NK-92 (cell line): Measurements from ENCODE around the gene CENPT.
A peak's percentile ranks its signal among the peaks of the same experiment; 100 is the strongest.

Experiments
- DNase-seq: peaks from one replicate; lab custom pipeline; 2025; ENCODE audit not compliant: unreplicated experiment; lab: John Stamatoyannopoulos, UW

Gene CENPT, protein sequence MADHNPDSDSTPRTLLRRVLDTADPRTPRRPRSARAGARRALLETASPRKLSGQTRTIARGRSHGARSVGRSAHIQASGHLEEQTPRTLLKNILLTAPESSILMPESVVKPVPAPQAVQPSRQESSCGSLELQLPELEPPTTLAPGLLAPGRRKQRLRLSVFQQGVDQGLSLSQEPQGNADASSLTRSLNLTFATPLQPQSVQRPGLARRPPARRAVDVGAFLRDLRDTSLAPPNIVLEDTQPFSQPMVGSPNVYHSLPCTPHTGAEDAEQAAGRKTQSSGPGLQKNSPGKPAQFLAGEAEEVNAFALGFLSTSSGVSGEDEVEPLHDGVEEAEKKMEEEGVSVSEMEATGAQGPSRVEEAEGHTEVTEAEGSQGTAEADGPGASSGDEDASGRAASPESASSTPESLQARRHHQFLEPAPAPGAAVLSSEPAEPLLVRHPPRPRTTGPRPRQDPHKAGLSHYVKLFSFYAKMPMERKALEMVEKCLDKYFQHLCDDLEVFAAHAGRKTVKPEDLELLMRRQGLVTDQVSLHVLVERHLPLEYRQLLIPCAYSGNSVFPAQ

DNA sequence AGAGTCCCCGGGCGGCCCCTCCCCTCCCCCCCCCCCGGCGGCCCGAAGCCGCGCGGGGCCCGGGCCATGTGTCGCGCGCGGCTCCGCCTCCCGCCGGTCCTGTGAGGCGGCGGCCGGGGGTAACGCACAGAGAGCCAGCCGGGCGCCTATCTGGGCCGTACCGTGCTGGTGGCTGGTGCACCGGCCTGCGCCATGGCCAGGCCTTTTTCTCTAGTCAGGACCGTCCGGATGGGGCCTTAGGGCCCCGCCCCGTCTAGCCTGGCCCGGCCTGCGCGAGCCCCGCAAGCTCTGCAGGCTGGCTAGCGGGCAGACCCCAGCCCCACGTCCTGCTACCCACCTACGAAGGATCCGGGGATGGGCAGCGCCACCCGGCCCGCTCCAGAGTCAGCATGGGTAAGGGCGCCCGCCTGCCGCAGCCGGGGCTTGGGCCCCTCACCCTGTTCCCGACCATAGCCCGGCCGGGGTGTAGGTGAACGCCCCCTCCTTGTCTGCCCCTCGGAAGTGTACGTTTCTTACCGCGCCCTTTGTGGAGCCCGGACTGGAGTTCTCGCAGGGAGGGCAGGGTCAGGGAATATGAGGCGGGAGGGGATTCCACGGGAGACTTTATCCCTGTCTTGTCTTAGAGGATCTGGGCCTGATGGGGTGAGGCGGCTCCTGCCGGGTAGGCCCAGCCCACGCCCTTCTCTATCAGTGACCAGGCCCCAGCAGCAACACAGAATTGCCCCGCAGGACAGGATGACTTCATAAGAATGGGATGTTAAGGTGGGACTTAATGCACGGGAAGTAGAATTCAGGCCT is at the start of gene CENPT:
CENPT (minus strand) TSS at position 630 of the 798 bp plus-strand sequence. CDS start 13,834 bp downstream, outside the sequence.
- DNase-seq = no peak

- DNase-seq = no peak
Measured at GRCh38 chr16:67897231-67897630, 49.7 kb upstream of the CENPT start.

- DNase-seq = no peak
Measured at GRCh38 chr16:67893743-67894399, 46.4 kb upstream of the CENPT start.

- DNase-seq = peak; percentile 78
Measured at GRCh38 chr16:67892899-67893742, 45.6 kb upstream of the CENPT start, which contains the start of gene PSKH1. TSS of gene PSKH1 (plus strand) at chr16:67893254. CDS start at chr16:67908750, 15,496 bp downstream.

- no peak for DNase-seq
Measured at GRCh38 chr16:67892375-67892774, 44.9 kb upstream of the CENPT start.

DNA sequence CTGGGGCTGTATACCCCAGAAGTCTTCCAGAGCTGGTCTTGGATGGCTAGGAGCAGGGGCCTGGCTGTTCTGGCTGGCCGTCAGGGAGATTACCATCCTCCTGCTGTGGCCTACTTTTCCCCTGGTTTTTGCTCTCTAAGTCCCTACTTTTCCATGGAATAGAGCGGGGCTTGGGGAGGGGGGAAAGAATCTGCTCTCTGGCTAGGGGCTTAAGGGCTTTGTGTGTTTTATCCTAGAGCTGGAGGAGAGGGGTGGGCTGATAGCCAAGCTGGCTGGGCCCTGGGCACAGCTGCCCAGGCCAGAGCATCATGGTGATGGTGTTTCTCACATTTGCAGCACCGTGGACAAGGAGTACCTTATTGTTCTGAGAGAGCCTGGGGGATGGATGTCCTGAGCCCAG is 40.8 kb upstream of the CENPT start:
- no peak for DNase-seq

DNA sequence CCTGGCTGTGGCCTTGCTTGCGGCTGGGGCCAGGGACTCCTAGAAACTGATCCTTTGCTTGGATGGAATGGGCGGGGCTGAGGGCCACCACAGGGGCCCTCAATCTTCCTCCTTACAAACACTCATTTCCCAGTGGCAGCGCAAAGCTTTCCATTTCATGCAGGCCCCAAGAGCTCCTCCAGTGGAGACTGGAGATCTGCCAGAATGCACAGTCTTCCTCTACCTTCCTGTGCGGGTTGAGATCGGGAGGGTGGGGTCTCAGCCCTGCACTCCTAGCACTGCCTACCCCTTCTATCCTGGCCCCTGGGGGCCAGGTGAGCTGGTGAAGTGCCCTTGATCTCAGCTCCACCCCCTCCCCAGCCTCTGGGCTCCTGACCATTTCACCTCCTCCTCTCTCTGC is 38.9 kb upstream of the CENPT start:
- DNase-seq = no peak

DNA sequence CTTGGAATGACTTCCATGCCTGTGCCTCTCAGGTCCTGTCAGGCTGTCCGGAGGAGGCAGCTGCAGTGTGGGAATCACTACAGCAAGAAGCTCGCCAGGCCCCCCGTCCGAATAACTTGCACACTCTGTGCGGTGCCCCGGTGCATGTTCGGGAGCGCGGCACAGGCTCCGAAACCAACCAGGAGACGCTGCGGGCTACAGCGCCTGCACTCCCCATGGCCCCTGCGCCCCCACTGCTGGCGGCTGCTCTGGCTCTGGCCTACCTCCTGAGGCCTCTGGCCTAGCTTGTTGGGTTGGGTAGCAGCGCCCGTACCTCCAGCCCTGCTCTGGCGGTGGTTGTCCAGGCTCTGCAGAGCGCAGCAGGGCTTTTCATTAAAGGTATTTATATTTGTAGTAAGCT is 38.5 kb upstream of the CENPT start:
- DNase-seq = no peak

DNA sequence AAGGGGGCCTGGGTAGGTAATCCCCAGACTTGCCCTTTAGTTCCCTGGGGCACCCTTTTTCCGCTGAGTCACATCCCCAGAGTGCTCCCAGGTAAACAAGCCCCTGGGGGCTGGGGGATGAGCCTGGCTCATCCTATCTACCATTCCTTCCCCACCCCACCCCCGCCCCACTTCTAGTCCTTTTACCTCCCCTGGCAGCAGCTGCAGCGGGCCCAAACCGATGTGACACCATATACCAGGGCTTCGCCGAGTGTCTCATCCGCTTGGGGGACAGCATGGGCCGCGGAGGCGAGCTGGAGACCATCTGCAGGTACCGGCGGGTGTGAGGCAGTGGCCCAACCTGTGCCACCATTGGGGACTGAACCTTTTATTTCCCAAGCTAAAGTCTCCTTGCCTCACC is 38.1 kb upstream of the CENPT start:
- DNase-seq = no peak

DNA sequence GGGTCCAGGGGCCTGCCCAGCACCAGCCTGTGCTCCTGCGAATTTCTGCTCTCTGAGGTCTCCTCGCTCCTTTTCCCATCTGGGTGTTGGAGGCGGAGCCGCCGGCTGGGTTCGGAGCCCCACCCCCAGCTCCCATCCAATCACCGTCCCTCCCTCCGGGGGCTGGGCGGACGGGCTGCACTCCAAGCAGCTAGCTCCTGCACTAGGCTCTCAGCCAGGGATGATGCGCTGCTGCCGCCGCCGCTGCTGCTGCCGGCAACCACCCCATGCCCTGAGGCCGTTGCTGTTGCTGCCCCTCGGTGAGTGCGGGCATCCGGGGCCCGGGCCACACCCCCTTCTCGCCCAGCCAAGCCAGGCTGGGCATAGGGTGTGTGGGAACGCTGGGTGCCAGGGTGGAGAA is 37.2 kb upstream of the CENPT start, which contains the start of gene NRN1L:
NRN1L (plus strand) TSS at position 202 of the 400 bp plus-strand sequence; CDS start at position 221, 19 bp downstream.
- no peak for DNase-seq

GRCh38 chr16:67883872-67884261 is 36.4 kb upstream of the CENPT start:
- DNase-seq = no peak

DNA sequence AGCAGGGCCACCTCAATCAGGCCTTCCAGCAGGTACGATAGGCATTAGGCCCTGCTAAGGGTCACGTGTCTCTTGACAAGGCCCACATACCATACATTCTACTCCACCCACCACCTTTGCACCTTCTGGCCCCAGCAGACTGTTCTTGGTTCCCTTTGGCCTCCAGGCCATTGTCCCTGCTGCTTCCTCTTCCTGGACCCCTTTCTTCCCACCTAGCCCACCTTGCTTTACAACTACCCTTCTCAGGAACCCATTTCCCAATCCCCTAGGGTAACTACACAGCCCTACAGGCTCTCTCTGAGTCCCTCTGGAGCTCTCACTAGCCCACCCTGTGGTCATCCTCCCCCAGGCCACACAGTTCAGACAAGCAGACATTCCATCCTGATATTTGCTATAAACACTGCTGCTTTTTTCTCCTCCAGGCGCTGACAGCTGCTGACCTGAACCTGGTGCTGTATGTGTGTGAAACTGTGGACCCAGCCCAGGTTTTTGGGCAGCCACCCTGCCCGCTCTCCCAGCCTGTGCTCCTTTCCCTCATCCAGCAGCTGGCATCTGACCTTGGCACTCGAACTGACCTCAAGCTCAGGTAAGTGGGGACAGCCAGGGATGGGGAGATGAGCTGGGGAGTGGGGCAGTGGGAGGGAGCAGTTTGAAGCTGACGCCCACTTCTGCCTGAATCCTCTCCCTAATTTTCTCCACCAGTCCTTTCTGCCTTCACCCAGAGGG is 35.8 kb upstream of the CENPT start:
- no peak for DNase-seq

- DNase-seq = no peak
Measured at GRCh38 chr16:67882374-67883145, 35.1 kb upstream of the CENPT start.

DNA sequence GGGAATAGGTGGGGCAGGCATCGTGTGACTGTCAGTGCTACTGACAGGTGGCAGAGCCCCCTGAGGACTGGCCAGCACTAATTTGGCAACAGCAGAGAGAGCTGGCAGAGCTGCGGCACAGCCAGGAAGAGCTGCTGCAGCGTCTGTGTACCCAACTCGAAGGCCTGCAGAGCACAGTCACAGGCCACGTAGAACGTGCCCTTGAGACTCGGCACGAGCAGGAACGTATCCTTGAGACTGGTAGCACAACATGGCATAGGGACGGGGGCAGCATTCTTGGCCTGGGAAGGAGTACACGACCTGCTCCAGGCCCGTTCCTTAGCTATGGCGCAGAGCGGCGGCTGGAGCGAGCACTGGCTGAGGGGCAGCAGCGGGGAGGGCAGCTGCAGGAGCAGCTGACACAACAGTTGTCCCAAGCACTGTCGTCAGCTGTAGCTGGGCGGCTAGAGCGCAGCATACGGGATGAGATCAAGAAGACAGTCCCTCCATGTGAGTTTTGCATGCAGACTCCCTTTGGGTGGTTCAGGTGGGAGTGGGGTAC is 34.2 kb upstream of the CENPT start:
- DNase-seq = no peak

DNA sequence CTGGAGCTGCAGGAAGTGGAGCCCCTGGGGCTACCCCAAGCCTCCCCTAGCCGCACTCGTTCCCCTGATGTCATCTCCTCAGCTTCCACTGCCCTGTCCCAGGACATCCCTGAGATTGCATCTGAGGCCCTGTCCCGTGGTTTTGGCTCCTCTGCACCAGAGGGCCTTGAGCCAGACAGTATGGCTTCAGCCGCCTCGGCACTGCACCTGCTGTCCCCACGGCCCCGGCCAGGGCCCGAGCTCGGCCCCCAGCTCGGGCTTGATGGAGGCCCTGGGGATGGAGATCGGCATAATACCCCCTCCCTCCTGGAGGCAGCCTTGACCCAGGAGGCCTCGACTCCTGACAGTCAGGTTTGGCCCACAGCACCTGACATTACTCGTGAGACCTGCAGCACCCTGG is 33.1 kb upstream of the CENPT start:
- DNase-seq = no peak

- DNase-seq = no peak
Measured at GRCh38 chr16:67879936-67880335, 32.4 kb upstream of the CENPT start.

DNA sequence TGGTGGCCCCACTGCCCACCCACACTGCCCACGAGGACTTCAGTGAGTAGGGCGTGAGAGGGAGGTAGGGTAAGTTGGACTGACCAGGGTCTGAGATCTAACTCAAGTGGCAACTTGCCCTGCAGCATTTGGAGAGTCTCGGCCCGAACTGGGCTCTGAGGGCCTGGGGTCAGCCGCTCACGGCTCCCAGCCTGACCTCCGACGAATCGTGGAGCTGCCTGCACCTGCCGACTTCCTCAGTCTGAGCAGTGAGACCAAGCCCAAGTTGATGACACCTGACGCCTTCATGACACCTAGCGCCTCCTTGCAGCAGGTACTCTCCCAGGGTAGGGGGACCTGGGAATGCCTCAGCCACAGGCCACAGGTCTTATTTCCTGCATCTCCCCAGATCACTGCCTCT is 32.0 kb upstream of the CENPT start:
- no peak for DNase-seq

DNA sequence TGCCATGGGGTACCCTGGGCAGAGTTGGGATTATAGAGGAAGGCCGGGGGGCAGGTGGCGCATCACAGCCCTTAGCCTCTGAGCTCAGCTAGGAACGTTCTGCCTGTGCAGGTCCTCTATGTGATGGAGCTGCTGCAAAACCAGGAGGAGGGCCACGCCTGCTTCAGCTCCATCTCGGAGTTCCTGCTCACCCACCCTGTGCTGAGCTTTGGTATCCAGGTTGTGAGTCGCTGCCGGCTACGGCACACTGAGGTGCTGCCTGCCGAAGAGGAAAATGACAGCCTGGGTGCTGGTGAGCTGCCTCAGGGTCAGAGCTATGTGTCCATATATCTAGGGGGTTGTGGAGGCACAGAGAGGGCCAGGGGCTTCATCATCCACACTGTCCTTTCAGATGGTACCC is 31.4 kb upstream of the CENPT start:
- no peak for DNase-seq

DNA sequence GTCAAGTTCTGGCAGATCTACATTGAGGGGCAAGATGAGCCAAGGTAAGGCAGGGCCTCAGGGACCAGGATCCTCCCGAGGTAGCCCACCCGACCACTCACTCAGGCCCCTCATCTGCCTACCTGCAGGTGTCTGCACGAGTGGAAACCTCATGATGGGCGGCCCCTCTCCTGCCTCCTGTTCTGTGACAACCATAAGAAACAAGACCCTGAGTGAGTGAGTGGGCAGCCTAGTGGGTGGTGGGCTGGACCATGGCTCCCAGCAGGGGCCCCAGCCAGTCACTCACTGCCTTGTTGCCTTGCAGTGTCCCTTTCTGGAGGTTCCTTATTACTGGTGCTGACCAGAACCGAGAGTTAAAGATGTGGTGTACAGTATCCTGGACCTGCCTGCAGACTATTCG is 30.7 kb upstream of the CENPT start:
- DNase-seq = no peak
